AG10803 (cell line): ENCODE results near the gene AXIN2.

Experiments used
- DNase-seq: peaks from one replicate; pipeline ENCODE4 v3.0.0; 2010; ENCODE audit warnings: low read depth
- H3K4me3 ChIP-seq: 2 replicates; pipeline ENCODE4 v1.5.1; 2011; ENCODE audit warnings: mild to moderate bottlenecking, low read length, control low read depth
- TF ChIP-seq, protein P1 (sequence below): conservative IDR thresholded peaks from 2 replicates; pipeline ENCODE4 v1.5.1; 2011; ENCODE audit warnings: mild to moderate bottlenecking, low read length, control low read depth, inconsistent platforms

Gene AXIN2

DNA sequence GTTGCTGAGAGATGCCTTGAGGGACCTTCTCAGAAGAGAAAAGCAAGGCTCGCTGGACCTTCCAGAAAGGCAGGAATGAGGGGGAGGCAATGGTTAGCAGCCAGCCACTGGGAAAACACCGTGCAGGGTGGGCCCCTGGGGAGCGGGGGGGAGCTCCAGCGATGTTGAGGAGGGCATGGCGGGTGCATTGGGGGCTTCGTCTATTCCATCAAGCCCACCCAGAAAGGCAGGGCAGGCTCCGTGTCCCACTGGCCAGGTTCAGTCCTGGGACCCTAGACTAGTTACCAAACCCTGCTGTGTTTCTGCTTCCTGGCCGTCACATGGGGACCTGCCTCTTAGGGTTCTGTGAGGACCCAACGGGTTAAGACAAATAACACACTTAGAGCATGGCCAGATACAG is 64.6 kb downstream of the AXIN2 start:
- TF ChIP-seq, protein P1, sequence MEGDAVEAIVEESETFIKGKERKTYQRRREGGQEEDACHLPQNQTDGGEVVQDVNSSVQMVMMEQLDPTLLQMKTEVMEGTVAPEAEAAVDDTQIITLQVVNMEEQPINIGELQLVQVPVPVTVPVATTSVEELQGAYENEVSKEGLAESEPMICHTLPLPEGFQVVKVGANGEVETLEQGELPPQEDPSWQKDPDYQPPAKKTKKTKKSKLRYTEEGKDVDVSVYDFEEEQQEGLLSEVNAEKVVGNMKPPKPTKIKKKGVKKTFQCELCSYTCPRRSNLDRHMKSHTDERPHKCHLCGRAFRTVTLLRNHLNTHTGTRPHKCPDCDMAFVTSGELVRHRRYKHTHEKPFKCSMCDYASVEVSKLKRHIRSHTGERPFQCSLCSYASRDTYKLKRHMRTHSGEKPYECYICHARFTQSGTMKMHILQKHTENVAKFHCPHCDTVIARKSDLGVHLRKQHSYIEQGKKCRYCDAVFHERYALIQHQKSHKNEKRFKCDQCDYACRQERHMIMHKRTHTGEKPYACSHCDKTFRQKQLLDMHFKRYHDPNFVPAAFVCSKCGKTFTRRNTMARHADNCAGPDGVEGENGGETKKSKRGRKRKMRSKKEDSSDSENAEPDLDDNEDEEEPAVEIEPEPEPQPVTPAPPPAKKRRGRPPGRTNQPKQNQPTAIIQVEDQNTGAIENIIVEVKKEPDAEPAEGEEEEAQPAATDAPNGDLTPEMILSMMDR = no peak
- no peak overlapping the region for H3K4me3 ChIP-seq
- DNase-seq = no peak

DNA sequence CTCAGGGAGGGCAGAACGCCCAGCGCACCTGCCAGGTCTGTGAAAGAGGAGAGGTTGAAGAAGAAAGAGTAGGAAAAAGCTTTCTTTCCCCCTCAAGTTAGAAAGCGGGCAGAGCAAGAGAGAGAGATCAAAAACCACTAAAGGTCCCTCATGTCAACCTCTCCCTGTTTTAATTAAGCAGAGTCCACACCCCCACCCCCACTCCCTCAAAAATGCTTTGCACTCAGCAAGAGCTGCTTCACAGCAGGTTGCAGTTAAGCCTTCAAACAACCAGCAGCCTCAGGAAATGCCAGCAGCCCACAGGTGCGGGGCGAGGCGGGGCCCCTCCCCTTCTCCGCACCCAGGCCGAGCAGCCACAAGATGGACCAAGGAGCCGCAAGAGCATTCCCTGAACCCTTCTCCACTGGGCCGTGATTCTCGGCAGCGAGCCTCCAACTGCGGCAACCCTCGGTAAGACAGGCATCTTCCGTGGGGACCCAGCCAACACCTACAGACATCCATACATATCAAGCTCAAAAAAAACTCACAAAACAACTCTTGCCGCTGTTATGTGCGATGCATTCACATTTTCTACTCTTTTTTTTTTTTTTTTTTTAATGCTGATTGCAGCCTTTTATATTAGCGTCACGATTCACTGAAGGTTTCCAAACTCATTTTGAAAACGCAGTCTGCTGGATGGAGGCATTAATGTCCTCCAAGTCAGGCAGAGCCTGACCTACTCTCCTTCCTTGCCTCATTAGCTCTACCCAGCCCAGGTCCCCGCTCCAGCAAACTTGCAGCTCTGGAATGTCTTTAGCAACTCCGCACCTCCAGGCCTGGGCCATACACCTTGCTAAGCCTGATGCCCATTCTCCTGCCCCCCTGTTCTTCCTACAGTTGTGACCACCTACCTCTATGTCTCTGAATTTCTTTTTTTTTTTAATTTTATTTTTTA is 66.1 kb downstream of the AXIN2 start:
- TF ChIP-seq, protein P1 = no peak
- no peak for DNase-seq
- no peak overlapping the region for H3K4me3 ChIP-seq

DNA sequence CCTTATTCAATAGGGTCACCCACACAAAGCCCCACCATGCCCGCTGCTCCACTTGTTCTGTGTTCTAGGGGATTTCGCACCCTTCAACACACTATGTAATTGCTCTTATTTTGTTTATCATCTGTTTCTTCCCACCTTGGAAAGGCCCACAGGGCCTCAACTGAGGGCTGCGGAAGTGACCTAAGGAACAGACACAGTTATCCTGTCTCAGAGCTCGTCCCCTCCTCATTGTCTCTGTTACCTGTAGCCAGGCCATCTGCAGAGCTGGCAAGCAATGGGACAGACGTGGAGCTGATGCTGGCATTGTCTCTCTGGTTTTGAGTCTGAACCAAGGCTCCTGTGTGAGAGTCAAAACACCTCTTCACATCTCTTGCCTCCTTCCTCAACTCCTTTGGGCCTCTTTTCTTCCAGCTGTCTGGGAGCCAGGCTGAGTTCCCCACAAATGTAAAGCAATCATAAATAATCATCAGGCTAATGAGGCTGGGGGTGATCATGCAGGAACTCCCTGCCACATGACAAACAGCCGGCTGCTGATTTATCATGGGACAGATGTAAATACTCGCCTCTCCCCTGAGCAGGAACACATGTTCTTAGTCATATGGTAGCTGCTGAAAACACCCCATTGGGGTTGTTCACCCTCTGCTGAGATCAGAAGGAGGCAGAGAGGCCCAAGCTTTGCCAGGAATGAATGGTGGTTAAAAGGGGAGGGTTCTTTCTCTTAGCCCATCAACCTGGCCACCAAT is 71.9 kb downstream of the AXIN2 start:
- DNase-seq = peak; percentile 4

DNA sequence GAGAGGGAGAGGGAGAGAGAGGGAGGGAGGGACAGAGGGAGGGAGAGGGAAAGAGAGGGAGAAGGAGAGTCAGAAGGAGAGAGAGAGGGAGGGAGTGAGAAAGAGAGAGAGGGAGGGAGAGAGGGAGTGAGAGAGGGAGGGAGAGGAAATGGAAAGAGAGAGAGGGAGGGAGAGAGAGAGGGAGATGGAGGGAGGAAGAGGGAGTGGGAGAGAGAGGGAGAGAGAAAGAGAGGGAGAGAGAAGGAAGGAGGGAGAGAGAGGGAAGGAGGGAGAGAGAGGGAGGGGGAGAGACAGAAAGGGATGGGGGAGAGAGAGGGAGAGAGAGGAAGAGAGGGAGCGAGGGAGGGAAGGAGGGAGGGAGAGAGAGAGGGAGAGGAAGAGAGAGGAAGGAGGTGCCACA is 72.8 kb downstream of the AXIN2 start:
- no peak for DNase-seq
- TF ChIP-seq, protein P1 = no peak
- H3K4me3 ChIP-seq = no peak overlapping the region

More for the DNA sequence above, 71.9 kb downstream of the AXIN2 start:
- no peak overlapping the region for H3K4me3 ChIP-seq
- TF ChIP-seq, protein P1 = no peak

DNA sequence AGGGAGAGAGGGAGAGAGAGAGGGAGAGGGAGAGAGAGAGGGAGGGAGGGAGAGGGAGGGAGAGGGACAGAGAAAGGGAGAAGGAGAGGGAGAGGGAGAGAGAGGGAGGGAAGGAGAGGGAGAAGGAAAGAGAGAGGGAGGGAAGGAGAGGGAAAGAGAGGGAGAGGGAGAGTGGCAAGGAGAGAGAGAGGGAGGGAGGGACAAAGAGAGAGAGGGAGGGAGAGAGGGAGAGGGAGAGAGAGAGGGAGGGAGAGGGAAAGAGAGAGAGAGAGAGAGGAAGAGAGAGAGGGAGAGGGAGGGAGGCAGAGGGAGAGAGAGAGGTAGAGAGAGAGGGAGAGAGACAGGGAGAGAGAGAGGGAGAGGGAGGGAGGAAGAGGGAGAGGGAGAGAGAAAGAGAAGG is 73.5 kb downstream of the AXIN2 start:
- H3K4me3 ChIP-seq = no peak overlapping the region
- DNase-seq = no peak
- TF ChIP-seq, protein P1 = no peak

DNA sequence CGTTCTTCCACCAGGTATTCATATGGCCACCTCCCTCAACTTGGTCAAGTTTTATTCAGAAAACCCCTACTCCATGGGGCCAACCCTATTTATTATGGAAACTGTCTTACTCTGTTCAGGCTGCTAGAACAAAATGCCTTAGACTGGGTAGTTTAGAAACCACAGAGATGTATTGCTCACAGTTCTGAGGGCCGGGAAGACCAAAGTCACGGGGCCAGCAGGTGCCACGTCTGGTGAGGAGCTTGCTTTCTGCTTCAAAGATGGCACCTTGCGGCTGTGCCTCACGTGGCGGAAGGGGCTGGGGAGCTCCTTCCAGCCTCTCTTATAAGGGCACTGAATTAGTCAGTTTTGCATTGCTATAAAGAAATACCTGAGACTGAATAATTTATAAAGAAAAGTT is 74.3 kb downstream of the AXIN2 start:
- H3K4me3 ChIP-seq = no peak overlapping the region
- TF ChIP-seq, protein P1 = no peak
- no peak for DNase-seq
